SH-SY5Y (cell line): Measurements from ENCODE around the gene CTAG1A.

Experiments
- GATA2 ChIP-seq: IDR thresholded peaks from 2 replicates; pipeline ENCODE4 v1.6.1; 2011; ENCODE audit warnings: mild to moderate bottlenecking, low read depth, low read length
- GATA3 ChIP-seq: IDR thresholded peaks from 2 replicates; pipeline ENCODE4 v1.6.1; 2011; ENCODE audit warnings: low read depth, mild to moderate bottlenecking, low read length, moderate library complexity

GRCh38 chrX:154548028-154548316 lies 37.0 kb upstream of the CTAG1A start:
- TF ChIP-seq GATA2: no peak
- no peak for TF ChIP-seq GATA3
